Stimulated activated CD4-positive, alpha-beta T cell treated with anti-CD3 and anti-CD28 coated beads, Interleukin-1b, Interleukin-23, amount 100 ng/mL, for 1 hour (primary cell): ENCODE results near the gene SCMH1.
"Not testable (repeated sequence)": the region's sequence is repeated elsewhere in the genome, so short reads cannot be mapped to it uniquely, and the experiment has no call there.

Source experiments
- DNase-seq, 2 donors: peaks; one replicate each; pipeline ENCODE4 v3.0.0-alpha.2; 2020; ENCODE audit warnings: low read depth in 2 of 2

The SCMH1 gene

GRCh38 chr1:41249319-41249718, 7.2 kb upstream of the SCMH1 start:
- no peak for DNase-seq

GRCh38 chr1:41246568-41246967, 4.5 kb upstream of the SCMH1 start:
- no peak for DNase-seq

- no peak for DNase-seq
Observed at GRCh38 chr1:41245659-41246058, 3.6 kb upstream of the SCMH1 start.

- no peak for DNase-seq
Observed at GRCh38 chr1:41243079-41243385, 926 bp upstream of the SCMH1 start.

- DNase-seq, result peak in 1 of 2 donors; percentile 1
Observed at GRCh38 chr1:41242342-41243078, 404 bp upstream of the SCMH1 start.

GRCh38 chr1:41241354-41241748, 755 bp downstream of the SCMH1 start:
- DNase-seq, result peak in 1 of 2 donors; percentile 9

GRCh38 chr1:41240781-41241353, 1.2 kb downstream of the SCMH1 start:
- DNase-seq, result no peak

GRCh38 chr1:41239988-41240610, 2.0 kb downstream of the SCMH1 start:
- no peak for DNase-seq

- DNase-seq, result no peak
Observed at GRCh38 chr1:41238311-41238988, 3.7 kb downstream of the SCMH1 start.

- DNase-seq, result no peak
Observed at GRCh38 chr1:41236781-41237180, 5.3 kb downstream of the SCMH1 start.

GRCh38 chr1:41235893-41236292, 6.2 kb downstream of the SCMH1 start:
- DNase-seq, result no peak

GRCh38 chr1:41233708-41234107, 8.4 kb downstream of the SCMH1 start:
- no peak for DNase-seq

GRCh38 chr1:41232305-41232704, 9.8 kb downstream of the SCMH1 start:
- DNase-seq, result no peak

- no peak for DNase-seq
Observed at GRCh38 chr1:41230656-41231055, 11.4 kb downstream of the SCMH1 start.

GRCh38 chr1:41229219-41229618, 12.9 kb downstream of the SCMH1 start:
- not testable (repeated sequence) for DNase-seq

GRCh38 chr1:41226815-41227434, 15.2 kb downstream of the SCMH1 start:
- no peak for DNase-seq

- DNase-seq, result no peak
Observed at GRCh38 chr1:41225495-41225894, 16.6 kb downstream of the SCMH1 start.

GRCh38 chr1:41222496-41222895, 19.6 kb downstream of the SCMH1 start:
- DNase-seq, result no peak

GRCh38 chr1:41221995-41222394, 20.1 kb downstream of the SCMH1 start:
- DNase-seq, result no peak

- no peak for DNase-seq
Observed at GRCh38 chr1:41218152-41218551, 24.0 kb downstream of the SCMH1 start.

- no peak for DNase-seq
Observed at GRCh38 chr1:41217441-41217840, 24.7 kb downstream of the SCMH1 start.

GRCh38 chr1:41215623-41216022, 26.5 kb downstream of the SCMH1 start:
- DNase-seq, result no peak
